HEK293 (cell line): ENCODE measurements around the gene TKT.

Source experiments
- CTCF ChIA-PET: fragments of 350-600 bp; formaldehyde crosslinking; extraction: SDS; loops from one replicate; lab custom pipeline; 2021; ENCODE audit warnings: antibody characterized with exemption; lab: Yijun Ruan, JAX
- POLR2A ChIA-PET: fragments of 300-600 bp; formaldehyde crosslinking; extraction: SDS; loops from one replicate; lab custom pipeline; 2020; ENCODE audit warnings: antibody characterized with exemption, inconsistent platforms; lab: Yijun Ruan, JAX
- H3K27ac ChIP-seq: fragments of 200-500 bp; sonication (Bioruptor generic); 2 replicates; pipeline ENCODE4 v1.5.1; 2014; ENCODE audit warnings: low read depth, low read length, control low read depth, inconsistent platforms; ENCODE audit errors: extremely low read depth
- H3K36me3 ChIP-seq, 2 experiments: fragments of 200-500 bp in 1 of 2; sonication (Bioruptor generic) in 1 of 2; 1 replicate in 1 of 2; 2 replicates in 1 of 2; pipeline ENCODE4 v1.5.1; 2014 to 2017; ENCODE audit warnings: inconsistent platforms in 2 of 2, low read length in 2 of 2; ENCODE audit not compliant: control insufficient read depth in 2 of 2, insufficient read depth in 1 of 2
- H3K4me1 ChIP-seq: fragments of 200-500 bp; sonication (Bioruptor generic); 2 replicates; pipeline ENCODE4 v1.5.1; 2014; ENCODE audit warnings: mild to moderate bottlenecking, low read length, inconsistent platforms; ENCODE audit not compliant: control insufficient read depth, insufficient read depth
- H3K4me3 ChIP-seq: 2 replicates; pipeline ENCODE4 v1.5.1; 2011; ENCODE audit warnings: low read depth, mild to moderate bottlenecking, control low read depth, low read length, moderate library complexity
- H3K9me3 ChIP-seq: fragments of 200-500 bp; sonication (Bioruptor generic); 2 replicates; pipeline ENCODE4 v1.5.1; 2014; ENCODE audit warnings: low read depth, low read length, inconsistent platforms; ENCODE audit not compliant: control insufficient read depth, insufficient read depth
- GLIS1 ChIP-seq: fragments of 450-650 bp; formaldehyde crosslinking; IDR thresholded peaks from 2 replicates; pipeline ENCODE4 v1.5.1; 2016; ENCODE audit warnings: missing biosample characterization, missing genetic modification characterization
- HOXA7 ChIP-seq: sonication (generic); formaldehyde crosslinking; IDR thresholded peaks from 2 replicates; pipeline ENCODE4 v1.8.1; 2022; ENCODE audit warnings: missing genetic modification reagents, borderline replicate concordance
- SCRT2 ChIP-seq: fragments of 450-650 bp; formaldehyde crosslinking; IDR thresholded peaks from 2 replicates; pipeline ENCODE4 v1.5.1; 2016; ENCODE audit warnings: missing biosample characterization, missing genetic modification characterization
- SP7 ChIP-seq: fragments of 450-650 bp; formaldehyde crosslinking; IDR thresholded peaks from 2 replicates; pipeline ENCODE4 v1.5.1; 2016; ENCODE audit warnings: missing biosample characterization, missing genetic modification characterization
- TRIM28 ChIP-seq: IDR thresholded peaks from 2 replicates; pipeline ENCODE4 v1.6.1; 2011; ENCODE audit warnings: low read length, control low read depth, borderline replicate concordance
- YY1 ChIP-seq: fragments of 450-650 bp; formaldehyde crosslinking; IDR thresholded peaks from 2 replicates; pipeline ENCODE4 v1.5.1; 2018; ENCODE audit warnings: missing biosample characterization, missing genetic modification characterization
- ZBTB17 ChIP-seq: fragments of 450-650 bp; formaldehyde crosslinking; IDR thresholded peaks from 2 replicates; pipeline ENCODE4 v1.5.1; 2016; ENCODE audit warnings: missing biosample characterization, missing genetic modification characterization
- ZBTB8A ChIP-seq: fragments of 450-650 bp; formaldehyde crosslinking; IDR thresholded peaks from 2 replicates; pipeline ENCODE4 v1.5.1; 2016; ENCODE audit warnings: missing biosample characterization, missing genetic modification characterization
- ZFHX2 ChIP-seq: fragments of 450-650 bp; formaldehyde crosslinking; conservative IDR thresholded peaks from 2 replicates; pipeline ENCODE4 v1.5.1; 2016; ENCODE audit warnings: missing biosample characterization, missing genetic modification characterization
- ZFP41 ChIP-seq: fragments of 450-650 bp; formaldehyde crosslinking; IDR thresholded peaks from 2 replicates; pipeline ENCODE4 v1.5.1; 2016; ENCODE audit warnings: missing biosample characterization, missing genetic modification characterization, borderline replicate concordance
- ZNF133 ChIP-seq: fragments of 450-650 bp; formaldehyde crosslinking; IDR thresholded peaks from 2 replicates; pipeline ENCODE4 v1.5.1; 2016; ENCODE audit warnings: missing biosample characterization, missing genetic modification characterization
- ZNF292 ChIP-seq: fragments of 450-650 bp; formaldehyde crosslinking; IDR thresholded peaks from 2 replicates; pipeline ENCODE4 v1.5.1; 2016; ENCODE audit warnings: low read depth, missing biosample characterization, missing genetic modification characterization, borderline replicate concordance
- ZNF473 ChIP-seq: fragments of 450-650 bp; formaldehyde crosslinking; IDR thresholded peaks from 2 replicates; pipeline ENCODE4 v1.5.1; 2017; ENCODE audit warnings: missing biosample characterization, missing genetic modification characterization
- ZNF501 ChIP-seq: fragments of 450-650 bp; formaldehyde crosslinking; IDR thresholded peaks from 2 replicates; pipeline ENCODE4 v1.5.1; 2016; ENCODE audit warnings: missing biosample characterization, missing genetic modification characterization
- ZNF521 ChIP-seq: fragments of 450-650 bp; formaldehyde crosslinking; IDR thresholded peaks from 2 replicates; pipeline ENCODE4 v1.5.1; 2017; ENCODE audit warnings: missing biosample characterization, mild to moderate bottlenecking, missing genetic modification characterization
- ZNF548 ChIP-seq: fragments of 450-650 bp; formaldehyde crosslinking; IDR thresholded peaks from 2 replicates; pipeline ENCODE4 v1.5.1; 2016; ENCODE audit warnings: missing biosample characterization, missing genetic modification characterization
- ZNF560 ChIP-seq: fragments of 450-650 bp; formaldehyde crosslinking; IDR thresholded peaks from 2 replicates; pipeline ENCODE4 v1.5.1; 2017; ENCODE audit warnings: missing biosample characterization, missing genetic modification characterization, borderline replicate concordance
- ZNF610 ChIP-seq: fragments of 450-650 bp; formaldehyde crosslinking; IDR thresholded peaks from 2 replicates; pipeline ENCODE4 v1.5.1; 2016; ENCODE audit warnings: missing biosample characterization, missing genetic modification characterization, borderline replicate concordance
- ZNF777 ChIP-seq: fragments of 450-650 bp; formaldehyde crosslinking; IDR thresholded peaks from 2 replicates; pipeline ENCODE4 v1.5.1; 2017; ENCODE audit warnings: missing biosample characterization, missing genetic modification characterization, borderline replicate concordance
- ZSCAN16 ChIP-seq: fragments of 450-650 bp; formaldehyde crosslinking; IDR thresholded peaks from 2 replicates; pipeline ENCODE4 v1.5.1; 2016; ENCODE audit warnings: missing biosample characterization, missing genetic modification characterization
- ZSCAN23 ChIP-seq: fragments of 450-650 bp; formaldehyde crosslinking; IDR thresholded peaks from 2 replicates; pipeline ENCODE4 v1.5.1; 2016; ENCODE audit warnings: missing biosample characterization, missing genetic modification characterization
- TF ChIP-seq, protein P1 (sequence below): fragments of 450-650 bp; formaldehyde crosslinking; IDR thresholded peaks from 2 replicates; pipeline ENCODE4 v1.5.1; 2016; ENCODE audit warnings: missing biosample characterization, missing genetic modification characterization
- TF ChIP-seq, protein P2 (sequence below): IDR thresholded peaks from 2 replicates; pipeline ENCODE4 v1.6.1; 2011; ENCODE audit warnings: mild to moderate bottlenecking, low read depth, low read length, borderline replicate concordance

TKT gene

DNA sequence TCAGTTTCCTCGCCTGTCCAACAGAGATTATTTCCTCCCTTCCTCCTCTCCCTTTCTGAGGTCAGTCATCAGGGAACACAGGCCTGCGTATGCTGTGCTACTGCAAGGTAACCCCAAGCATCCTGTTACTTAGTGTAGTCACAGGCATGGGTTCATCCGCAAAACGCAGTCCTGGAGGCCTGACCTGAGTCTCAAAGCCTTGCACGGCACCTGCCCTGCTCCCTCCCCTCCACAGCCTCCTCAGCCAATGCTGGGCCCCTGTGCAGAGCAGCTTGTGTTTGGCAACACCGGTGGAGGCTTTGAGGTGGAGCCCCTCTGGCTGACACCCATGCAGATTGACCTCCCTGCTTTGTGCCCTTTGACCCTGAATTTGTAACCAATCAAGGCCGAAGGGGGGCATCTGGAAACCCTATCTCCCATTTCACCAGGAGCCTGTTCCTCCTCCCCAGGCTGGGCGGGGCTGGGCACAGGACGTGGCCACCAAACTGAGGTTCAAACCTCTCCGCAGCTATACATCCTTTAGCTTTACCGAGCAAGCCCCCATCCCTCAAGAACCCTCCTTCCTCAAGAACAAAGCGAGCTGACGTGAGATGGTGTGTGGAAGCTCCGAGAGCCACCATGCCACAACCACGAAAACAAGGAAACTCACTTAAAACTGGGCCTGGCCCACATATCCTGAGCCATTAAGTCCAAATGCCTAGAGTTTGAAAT is 21.5 kb downstream of the TKT start:
- Histone ChIP-seq H3K9me3 (no peaks in the 10 kb centered on the region), H3K27ac (no peak overlapping the region), H3K36me3 (peaks cover 0 to 93% of the 10 kb centered on the region in 2 experiments; a peak in 1 of 3 replicates), H3K4me3 (no peak overlapping the region), H3K4me1 (no peaks in the 10 kb centered on the region)
- POLR2A ChIA-PET = no interaction called here
- TF ChIP-seq ZNF292 (tag by site-specific recombination) (no peak), SCRT2 (tag by site-specific recombination) (no peak), YY1 (tag by site-specific recombination) (no peak), GLIS1 (tag by site-specific recombination) (no peak)
- TF ChIP-seq, protein P1, sequence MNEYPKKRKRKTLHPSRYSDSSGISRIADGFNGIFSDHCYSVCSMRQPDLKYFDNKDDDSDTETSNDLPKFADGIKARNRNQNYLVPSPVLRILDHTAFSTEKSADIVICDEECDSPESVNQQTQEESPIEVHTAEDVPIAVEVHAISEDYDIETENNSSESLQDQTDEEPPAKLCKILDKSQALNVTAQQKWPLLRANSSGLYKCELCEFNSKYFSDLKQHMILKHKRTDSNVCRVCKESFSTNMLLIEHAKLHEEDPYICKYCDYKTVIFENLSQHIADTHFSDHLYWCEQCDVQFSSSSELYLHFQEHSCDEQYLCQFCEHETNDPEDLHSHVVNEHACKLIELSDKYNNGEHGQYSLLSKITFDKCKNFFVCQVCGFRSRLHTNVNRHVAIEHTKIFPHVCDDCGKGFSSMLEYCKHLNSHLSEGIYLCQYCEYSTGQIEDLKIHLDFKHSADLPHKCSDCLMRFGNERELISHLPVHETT (tag by site-specific recombination) = no peak
- CTCF ChIA-PET = interaction anchor here (1.0 to 1.8 kb wide), 2 partner anchors 14 to 120 kb away, joined by 3 to 6 read pairs; no protein-coding TSS in a partner anchor

DNA sequence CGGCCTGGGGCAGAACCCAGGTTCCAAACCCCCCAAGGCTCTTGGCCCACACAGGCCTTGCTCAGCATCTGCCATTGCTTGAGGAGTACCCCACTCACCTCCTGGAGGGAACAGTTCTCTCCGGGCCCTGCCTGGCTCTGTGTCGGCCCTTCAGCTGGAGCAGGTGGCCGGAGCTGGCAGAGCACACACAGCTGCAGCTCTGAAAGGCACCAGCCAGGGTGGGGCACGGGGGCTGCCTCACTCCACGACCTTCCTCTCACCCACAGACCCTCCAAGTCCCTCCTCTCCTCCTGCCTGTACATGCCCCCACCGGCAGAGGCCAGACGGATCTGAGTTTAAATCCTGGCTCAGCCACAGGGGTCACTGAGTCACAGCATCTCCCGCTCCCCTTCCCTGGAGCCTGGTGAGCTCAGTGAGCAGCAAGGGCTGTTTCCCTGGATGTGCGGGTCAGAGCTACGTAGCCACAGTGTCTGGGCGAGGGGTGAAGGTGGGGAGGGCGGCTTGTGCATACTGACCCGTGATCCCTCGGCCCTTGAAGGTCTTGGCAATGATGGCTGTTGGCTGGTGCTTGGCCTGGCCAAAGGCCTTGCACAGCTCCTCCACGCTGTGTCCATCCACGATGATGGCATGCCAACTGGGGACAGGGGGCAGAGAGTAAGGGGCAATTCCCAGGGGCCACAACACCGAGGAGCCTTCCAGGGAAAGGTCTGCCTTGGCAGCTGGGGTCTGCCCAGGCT is 23.0 kb downstream of the TKT start:
- Histone ChIP-seq H3K4me1 (no peaks in the 10 kb centered on the region), H3K36me3 (peaks cover 0 to 93% of the 10 kb centered on the region in 2 experiments; a peak in 1 of 3 replicates), H3K27ac (no peak overlapping the region), H3K4me3 (no peak overlapping the region), H3K9me3 (no peaks in the 10 kb centered on the region)
- ChIA-PET POLR2A (no interaction called here), CTCF (interaction anchor here (1.0 to 1.8 kb wide), 2 partner anchors 12 to 119 kb away, joined by 3 to 6 read pairs; no protein-coding TSS in a partner anchor)
- TF ChIP-seq HOXA7 (CRISPR knock-in tag) (no peak), ZFHX2 (no peak), ZNF560 (tag by site-specific recombination) (no peak), ZFP41 (tag by site-specific recombination) (no peak), ZSCAN23 (tag by site-specific recombination) (no peak), ZBTB8A (tag by site-specific recombination) (no peak), ZBTB17 (tag by site-specific recombination) (no peak), SP7 (no peak), ZSCAN16 (tag by site-specific recombination) (no peak), ZNF610 (tag by site-specific recombination) (no peak), TRIM28 (no peak), ZNF548 (tag by site-specific recombination) (no peak), ZNF501 (tag by site-specific recombination) (no peak), ZNF473 (tag by site-specific recombination) (no peak), ZNF777 (no peak), ZNF133 (tag by site-specific recombination) (no peak), ZNF521 (no peak)
- TF ChIP-seq, protein P2, sequence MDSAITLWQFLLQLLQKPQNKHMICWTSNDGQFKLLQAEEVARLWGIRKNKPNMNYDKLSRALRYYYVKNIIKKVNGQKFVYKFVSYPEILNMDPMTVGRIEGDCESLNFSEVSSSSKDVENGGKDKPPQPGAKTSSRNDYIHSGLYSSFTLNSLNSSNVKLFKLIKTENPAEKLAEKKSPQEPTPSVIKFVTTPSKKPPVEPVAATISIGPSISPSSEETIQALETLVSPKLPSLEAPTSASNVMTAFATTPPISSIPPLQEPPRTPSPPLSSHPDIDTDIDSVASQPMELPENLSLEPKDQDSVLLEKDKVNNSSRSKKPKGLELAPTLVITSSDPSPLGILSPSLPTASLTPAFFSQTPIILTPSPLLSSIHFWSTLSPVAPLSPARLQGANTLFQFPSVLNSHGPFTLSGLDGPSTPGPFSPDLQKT = no peak
- TF ChIP-seq, protein P1 (tag by site-specific recombination) = no peak
